GM18511 (cell line): ENCODE measurements around the gene FAM83F.

ENCODE experiments used
- ATAC-seq: cut with Tn5 transposase; IDR thresholded peaks from one replicate; pipeline ENCODE4 v1.9.1; 2021; ENCODE audit warnings: mild to moderate bottlenecking, moderate library complexity; ENCODE audit not compliant: unreplicated experiment

The FAM83F gene

DNA sequence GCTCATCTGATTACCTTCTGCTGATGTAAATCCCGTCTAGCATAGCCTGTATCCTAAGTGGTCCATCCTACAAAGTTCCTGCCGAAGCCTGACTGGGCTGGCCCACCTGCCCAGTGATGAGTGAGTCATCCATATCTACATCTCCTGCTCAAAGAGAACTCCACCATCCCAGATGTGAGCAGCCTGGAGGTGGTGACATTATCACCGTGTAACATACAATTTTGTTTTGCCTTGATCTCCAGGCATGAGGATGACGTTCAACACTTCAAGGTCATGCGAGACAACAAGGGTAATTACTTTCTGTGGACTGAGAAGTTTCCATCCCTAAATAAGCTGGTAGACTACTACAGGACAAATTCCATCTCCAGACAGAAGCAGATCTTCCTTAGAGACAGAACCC lies 29.0 kb upstream of the FAM83F start:
- ATAC-seq: no peak

DNA sequence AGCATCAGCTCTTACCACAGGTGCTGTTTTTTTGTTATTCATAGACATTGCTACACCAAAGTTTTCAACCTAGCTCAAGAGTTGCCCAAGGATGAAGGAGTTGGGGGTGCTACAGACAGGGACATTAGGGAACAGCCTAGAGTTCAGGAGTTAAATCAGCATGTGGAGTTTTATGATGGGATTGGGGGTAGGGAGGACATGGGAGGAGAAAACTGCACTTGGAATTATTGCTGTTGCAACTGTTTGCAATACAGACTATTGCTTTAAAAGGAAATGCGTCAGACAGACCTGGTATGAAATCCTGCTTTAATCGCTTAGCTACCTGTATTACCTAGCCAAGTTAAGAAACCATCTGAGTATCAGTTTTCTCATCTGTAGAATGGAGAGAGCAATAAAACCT lies 28.3 kb upstream of the FAM83F start:
- no peak for ATAC-seq

DNA sequence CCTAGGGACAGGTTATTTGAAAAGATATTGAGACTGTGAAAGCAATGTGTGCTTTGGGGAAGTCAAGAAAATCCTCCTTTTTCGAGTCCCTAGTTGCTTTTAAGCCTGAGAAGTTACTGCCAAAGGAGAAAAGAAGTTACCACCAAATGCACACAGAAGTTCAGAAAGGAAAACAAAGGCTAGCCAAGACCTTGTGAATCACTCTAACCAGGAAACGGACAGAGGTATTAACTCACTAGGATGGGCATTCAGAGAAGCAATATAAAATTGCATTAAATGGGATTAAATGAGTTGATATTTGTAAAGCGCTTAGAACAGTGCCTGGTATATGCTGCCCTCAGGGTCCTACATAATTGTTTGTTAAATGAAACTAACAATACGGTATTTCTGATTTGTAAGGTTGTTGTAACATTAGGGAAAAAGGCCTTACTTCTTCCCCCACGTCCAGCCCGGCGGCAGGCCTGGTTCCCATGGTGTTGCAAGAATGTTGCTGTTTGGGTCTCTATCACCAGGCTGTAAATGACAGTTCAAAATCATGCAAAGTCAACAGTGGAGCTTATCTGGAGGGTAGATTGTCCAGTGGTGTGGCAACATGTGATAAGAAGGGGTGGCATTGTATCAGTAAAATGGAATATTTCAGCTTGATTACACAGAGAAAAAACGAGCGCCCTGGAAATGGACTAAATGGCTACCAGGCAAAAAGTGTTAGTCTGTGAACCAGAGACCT lies 27.5 kb upstream of the FAM83F start:
- no peak for ATAC-seq

- ATAC-seq: no peak
Measured at GRCh38 chr22:39967996-39968972, 26.5 kb upstream of the FAM83F start.

DNA sequence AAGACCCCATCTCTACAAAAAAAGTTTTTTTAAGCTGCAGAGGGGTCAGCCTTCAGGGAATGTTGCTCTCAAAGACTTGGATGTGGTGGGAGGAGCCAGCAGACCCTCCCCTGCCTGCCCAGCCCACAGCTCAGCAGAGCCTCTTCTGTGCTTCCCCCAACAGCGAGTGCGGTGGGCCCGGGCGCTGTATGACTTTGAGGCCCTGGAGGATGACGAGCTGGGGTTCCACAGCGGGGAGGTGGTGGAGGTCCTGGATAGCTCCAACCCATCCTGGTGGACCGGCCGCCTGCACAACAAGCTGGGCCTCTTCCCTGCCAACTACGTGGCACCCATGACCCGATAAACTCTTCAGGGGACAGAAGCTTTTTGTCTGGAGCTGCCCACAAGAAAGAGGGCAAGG lies 24.0 kb upstream of the FAM83F start:
- ATAC-seq: no peak

DNA sequence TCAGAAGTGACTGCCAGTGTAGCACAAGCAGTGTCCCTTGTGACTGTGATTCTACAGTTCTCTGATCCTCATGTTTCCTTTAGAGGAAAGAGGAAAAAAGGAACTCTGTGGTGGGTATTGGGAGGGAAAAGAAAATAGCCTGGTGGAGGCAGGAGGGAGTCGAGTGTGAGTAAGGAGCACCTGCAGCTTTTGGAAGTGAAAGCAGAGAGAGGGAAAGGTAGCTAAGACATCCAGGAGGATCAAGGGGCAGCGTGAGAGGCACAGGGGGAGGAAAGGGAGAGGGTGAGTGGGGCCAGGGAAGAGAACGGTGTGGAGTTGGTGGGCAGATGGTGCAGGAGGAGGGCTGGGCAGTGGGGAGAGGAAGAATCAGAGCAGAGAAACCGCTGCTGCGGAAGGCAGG lies 22.1 kb upstream of the FAM83F start:
- no peak for ATAC-seq

GRCh38 chr22:39973656-39974055 lies 21.1 kb upstream of the FAM83F start:
- no peak for ATAC-seq

DNA sequence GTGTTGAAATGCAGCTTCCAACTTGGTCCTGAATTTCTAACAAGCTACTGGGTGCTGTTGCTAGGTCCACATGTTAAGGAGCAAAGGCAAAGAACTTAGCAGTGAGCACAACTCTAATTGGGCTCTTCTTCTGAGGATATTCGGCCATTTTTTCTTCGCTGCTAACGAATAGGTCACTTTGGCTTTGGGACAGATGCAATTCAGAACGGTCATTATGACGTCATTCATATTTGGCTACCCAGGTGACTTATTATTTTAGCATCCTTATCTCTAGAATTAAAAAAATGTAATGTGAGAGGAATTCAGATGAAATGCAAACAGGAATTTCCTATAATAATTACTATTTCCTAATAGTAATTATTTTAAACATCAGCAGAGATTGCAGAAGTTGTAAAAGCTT lies 20.7 kb upstream of the FAM83F start:
- no peak for ATAC-seq

DNA sequence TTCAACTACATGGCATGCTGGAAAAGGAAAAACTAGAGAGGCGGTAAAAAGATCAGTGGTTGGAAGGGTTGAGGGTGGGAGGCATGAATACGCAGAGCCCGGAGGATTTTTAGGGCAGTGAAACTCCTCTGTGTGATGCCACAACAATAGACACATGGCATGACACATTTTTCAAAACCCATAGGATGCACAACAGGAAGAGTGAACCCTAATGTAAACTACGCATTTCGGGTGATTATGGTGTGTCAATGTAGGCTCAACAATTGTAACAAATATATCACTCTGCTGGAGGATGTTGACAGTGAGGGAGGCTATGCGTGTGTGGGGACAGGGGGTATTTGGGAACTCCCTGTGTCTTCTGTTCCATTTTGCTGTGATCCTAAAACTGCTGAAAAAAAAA lies 15.7 kb upstream of the FAM83F start:
- no peak for ATAC-seq

DNA sequence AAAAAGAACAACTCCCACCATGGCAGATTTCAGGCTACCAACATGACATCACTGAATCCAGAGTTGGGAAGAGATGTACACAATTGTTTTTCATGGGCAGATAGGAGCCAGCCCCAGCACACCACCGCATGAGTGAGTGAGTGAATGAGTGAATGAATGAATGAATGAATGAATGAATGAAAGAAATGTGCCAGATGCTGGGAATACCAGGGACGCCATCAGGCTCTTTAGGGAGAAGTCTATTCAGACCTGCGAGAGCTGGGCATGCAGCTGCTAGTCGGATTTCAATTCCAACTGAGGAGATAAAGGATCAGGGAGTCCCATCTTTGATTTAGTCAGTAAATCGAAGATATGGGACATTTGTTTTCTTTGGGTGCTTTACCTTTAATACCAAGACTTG lies 15.3 kb upstream of the FAM83F start:
- ATAC-seq: no peak

GRCh38 chr22:39980596-39980995 lies 14.2 kb upstream of the FAM83F start:
- no peak for ATAC-seq

DNA sequence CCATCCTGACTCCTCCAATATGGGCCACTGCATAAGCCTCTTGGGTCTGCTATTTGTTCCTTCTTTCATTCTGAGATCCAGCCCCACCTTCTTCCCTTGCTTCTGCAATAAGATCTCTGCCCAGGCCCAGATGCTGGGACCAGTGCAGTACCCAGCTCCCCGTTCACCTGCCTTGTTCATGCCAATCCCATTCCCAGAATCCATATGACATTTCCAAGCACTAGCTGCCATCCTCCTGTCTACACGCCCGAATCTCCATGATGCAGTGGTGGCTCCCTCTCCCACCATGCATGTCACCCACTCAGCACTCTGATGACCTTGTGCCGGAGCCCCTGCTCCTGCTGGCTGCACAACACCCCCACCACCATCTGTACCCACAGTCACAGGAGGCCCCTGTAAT lies 11.4 kb upstream of the FAM83F start:
- ATAC-seq: no peak

DNA sequence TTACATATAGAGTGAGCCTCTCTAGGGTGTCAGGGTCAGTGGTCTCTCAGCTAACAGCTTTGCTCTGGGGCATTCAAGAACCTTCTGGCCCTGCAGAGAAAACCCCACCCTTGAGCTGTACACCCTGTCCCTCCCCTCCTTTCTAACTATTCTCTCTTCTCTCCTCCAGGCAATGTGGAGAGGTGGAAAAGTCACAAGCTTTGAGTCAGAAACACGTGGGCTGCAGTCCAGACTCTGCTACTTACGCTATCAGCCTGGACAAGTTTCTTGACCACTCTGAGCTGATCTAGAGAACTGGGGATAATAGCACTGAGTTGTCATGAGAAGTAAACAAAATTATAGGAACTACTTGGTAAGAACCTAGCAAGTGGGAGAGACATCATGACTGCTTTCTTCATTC lies 10.7 kb upstream of the FAM83F start:
- ATAC-seq: no peak

GRCh38 chr22:39984746-39985145 lies 10.0 kb upstream of the FAM83F start:
- ATAC-seq: no peak

DNA sequence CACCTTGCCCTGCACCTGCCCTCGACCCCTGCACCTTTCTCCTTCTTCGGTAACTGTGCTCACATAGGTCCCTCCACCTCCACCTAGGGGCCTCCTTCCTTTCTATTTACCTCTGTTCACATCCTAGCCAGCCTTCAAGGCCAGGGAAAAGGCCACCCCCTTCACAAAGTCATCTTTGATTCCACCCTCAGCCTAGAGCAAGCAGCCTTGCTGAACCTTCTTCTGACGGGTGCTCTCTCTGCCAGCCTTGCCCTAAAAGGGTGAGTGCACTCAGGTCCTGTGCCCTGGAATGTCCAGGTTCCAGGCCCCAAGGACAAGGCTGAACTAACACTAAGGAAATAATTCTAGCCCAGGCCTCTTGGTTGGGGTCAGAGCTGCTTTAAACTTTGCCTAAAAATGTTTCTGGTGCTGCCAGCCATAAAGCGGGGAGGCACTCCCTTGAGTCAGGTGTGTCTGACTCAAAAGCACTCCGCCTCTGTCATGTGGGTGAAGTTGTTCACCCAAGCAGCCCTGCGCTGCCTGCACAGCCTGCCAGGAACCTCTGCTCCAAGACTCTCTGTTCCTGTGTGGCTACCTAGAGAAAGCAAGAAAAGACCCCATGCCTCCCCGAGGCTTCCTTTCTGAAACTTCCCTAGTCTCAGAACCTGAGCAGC lies 9.2 kb upstream of the FAM83F start:
- ATAC-seq: no peak

DNA sequence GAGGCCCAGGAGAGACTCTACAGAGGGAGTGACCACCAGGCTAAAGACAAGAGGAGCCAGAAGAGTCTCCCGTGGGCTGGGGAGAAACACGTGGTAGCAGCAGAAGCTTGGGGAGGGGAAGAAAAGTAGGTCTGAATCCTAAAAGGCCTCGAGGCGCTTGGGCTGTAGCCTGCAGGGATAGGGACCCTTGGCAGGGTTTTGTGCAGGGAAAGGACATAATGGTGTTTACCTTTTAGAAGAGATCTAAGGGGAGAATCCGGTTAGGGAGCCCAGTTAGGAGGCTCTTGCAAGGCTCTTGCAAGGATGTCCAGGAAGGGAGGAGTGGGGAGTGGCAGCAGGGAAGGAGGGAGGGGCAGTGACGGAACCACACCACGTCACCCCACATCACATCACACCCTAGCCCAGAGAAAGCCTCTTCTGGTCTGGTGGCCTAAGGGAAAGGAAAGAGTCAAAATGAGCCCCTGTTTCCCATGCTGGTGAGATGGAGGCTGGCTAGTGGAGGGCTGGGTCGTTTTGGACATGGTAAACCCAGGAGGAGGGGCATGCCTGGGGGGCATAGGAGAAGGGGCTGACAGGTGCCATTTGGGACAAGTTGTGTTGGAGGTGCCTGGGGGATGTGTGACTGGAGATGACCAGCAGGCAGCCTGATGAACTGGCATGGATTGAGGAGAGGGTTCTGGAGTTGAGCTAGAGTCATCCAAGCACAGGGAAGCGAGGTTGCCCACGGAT lies 6.2 kb upstream of the FAM83F start:
- no peak for ATAC-seq

GRCh38 chr22:39989633-39990032 lies 5.1 kb upstream of the FAM83F start:
- no peak for ATAC-seq

- no peak for ATAC-seq
Measured at GRCh38 chr22:39990686-39991085, 4.1 kb upstream of the FAM83F start.

- ATAC-seq: no peak
Measured at GRCh38 chr22:39991159-39991860, 3.4 kb upstream of the FAM83F start.

- no peak for ATAC-seq
Measured at GRCh38 chr22:39992088-39992826, 2.5 kb upstream of the FAM83F start.
